ENCODE data around the gene TPTE2.
"Not testable (repeated sequence)": the region's sequence is repeated elsewhere in the genome, so short reads cannot be mapped to it uniquely, and the experiment has no call there.

Gene TPTE2

GRCh38 chr13:19561127-19561582, at the start of gene TPTE2:
TSS of gene TPTE2 (minus strand) at chr13:19561532. CDS start at chr13:19503234, 58,298 bp downstream.
- not testable (repeated sequence) for DNase-seq

GRCh38 chr13:19607523-19608078, 46.3 kb upstream of the TPTE2 start:
- DNase-seq: no peak

GRCh38 chr13:19606737-19607136, 45.4 kb upstream of the TPTE2 start:
- DNase-seq: no peak

- no peak for DNase-seq
These were observed 44.8 kb upstream of the TPTE2 start for GRCh38 chr13:19606152-19606551.

GRCh38 chr13:19605161-19605955, 44.0 kb upstream of the TPTE2 start:
- no peak for DNase-seq

- no peak for DNase-seq
These were observed 43.0 kb upstream of the TPTE2 start for GRCh38 chr13:19604306-19604705.

- peak in 1 of 6 experiments; percentile 21 for DNase-seq
These were observed 40.7 kb upstream of the TPTE2 start for GRCh38 chr13:19601749-19602725.

GRCh38 chr13:19597523-19597922, 36.2 kb upstream of the TPTE2 start:
- no peak for DNase-seq

- no peak for DNase-seq
These were observed 35.6 kb upstream of the TPTE2 start for GRCh38 chr13:19596960-19597361.

GRCh38 chr13:19596086-19596485, 34.8 kb upstream of the TPTE2 start:
- no peak for DNase-seq

- DNase-seq: no peak
These were observed 31.4 kb upstream of the TPTE2 start for GRCh38 chr13:19592657-19593180.

GRCh38 chr13:19591864-19592263, 30.5 kb upstream of the TPTE2 start:
- DNase-seq: no peak

GRCh38 chr13:19590423-19590822, 29.1 kb upstream of the TPTE2 start:
- no peak for DNase-seq

- DNase-seq: no peak
These were observed 28.0 kb upstream of the TPTE2 start for GRCh38 chr13:19589312-19589711.

- DNase-seq: peak in 3 of 6 experiments; percentile 17 to 52 (median 36)
These were observed 26.4 kb upstream of the TPTE2 start for GRCh38 chr13:19587635-19588300.

- peak; percentile 36 to 78 (median 70) for DNase-seq
These were observed 25.7 kb upstream of the TPTE2 start for GRCh38 chr13:19586904-19587634.

- DNase-seq: no peak
These were observed 20.3 kb upstream of the TPTE2 start for GRCh38 chr13:19581675-19582074.

GRCh38 chr13:19575230-19575629, 13.9 kb upstream of the TPTE2 start:
- DNase-seq: no peak

- no peak for DNase-seq
These were observed 11.9 kb upstream of the TPTE2 start for GRCh38 chr13:19573120-19573716.

- DNase-seq: no peak
These were observed 10.9 kb upstream of the TPTE2 start for GRCh38 chr13:19572280-19572679.
